NOMO-1 treated with DMSO at 0.1 percent for 48 hours (cell line): ENCODE data around the gene TATDN2.
"Not testable (repeated sequence)": the region's sequence is repeated elsewhere in the genome, so short reads cannot be mapped to it uniquely, and the experiment has no call there.

Experiments used
- DNase-seq: peaks from one replicate; lab custom pipeline; 2025; ENCODE audit not compliant: unreplicated experiment; lab: John Stamatoyannopoulos, UW

TATDN2 gene

DNA sequence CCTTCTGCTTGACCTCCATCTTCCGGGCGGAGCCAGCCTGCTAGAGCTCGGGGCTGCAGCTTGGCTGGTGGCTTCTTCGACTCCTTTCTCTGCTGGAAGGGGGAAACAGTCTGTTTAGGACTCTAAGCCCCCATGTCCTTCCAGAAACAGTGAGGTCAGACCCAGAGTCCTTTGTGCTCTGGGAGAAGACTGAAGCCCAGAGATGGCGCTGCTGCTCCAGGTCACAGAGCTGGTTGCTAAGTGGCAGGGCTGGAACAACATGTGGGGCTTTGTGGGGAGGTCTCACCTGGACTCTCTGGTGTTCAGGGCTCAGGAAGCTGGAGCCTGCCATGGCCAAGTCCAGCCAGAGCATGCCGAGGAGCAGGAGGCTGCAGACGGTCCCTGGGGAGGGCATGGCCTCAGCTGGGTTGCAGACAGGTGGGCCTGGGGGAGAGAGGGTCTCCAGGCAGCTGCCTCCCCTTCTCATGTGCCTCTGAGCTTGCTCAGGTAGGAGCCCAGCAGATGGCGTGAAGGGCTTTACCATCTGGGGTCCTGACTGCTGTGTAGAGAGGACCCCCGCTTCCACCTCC is 41.6 kb downstream of the TATDN2 start:
- DNase-seq: no peak

DNA sequence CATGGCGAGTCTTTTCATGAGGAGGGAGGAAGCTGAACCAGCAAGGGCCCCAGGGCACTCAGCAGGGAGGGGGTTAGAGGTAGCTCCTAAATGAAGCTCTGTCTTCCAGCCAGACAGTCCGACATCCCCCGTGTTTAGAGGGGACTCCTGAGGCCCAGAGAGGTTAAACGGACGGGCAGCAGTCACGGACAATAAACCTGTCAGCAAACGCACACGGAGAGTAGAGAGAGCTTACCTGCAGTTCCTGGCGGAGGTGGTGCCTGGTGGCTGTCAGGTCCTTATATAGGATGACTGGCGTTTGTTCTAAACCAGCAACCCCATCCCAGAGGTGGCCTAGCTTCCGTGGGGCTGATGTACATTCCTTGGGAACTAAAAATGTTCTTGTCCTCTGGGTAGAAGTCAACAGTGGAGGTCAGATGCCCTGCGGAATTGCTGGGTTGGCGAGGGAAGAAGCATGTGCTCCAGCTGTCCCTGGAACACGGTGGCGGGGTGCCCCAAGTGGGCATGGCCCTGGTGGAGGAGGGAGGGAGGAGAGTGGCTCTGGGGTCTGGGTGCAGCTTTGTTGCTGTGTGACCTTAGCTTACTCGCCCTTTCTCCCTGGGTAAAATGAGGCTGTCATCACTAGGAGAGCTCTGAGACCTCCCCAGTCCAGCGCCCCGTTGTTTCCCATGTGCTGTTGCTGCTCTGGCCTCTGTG is 42.4 kb downstream of the TATDN2 start:
- DNase-seq: no peak

DNA sequence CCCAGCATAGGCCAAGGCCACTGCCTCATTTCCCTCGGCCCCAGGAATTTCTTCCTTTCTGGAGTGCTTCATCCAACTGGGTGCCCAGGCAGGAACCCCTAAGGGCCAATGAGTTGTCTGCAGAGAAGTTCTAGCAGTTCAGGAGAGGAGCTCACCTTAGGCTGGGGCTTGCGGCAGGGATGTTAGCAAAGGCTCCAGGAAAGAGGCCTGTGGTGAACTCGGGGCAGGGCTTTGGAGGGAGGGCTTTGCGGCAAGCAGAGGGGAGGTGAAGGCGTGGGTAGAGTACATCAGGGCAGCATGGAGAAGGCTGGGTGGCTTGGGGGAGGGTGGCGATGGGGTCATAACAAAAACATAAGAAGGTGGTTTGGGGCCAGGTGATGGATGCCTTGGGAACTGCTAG is 43.4 kb downstream of the TATDN2 start:
- DNase-seq: no peak

DNA sequence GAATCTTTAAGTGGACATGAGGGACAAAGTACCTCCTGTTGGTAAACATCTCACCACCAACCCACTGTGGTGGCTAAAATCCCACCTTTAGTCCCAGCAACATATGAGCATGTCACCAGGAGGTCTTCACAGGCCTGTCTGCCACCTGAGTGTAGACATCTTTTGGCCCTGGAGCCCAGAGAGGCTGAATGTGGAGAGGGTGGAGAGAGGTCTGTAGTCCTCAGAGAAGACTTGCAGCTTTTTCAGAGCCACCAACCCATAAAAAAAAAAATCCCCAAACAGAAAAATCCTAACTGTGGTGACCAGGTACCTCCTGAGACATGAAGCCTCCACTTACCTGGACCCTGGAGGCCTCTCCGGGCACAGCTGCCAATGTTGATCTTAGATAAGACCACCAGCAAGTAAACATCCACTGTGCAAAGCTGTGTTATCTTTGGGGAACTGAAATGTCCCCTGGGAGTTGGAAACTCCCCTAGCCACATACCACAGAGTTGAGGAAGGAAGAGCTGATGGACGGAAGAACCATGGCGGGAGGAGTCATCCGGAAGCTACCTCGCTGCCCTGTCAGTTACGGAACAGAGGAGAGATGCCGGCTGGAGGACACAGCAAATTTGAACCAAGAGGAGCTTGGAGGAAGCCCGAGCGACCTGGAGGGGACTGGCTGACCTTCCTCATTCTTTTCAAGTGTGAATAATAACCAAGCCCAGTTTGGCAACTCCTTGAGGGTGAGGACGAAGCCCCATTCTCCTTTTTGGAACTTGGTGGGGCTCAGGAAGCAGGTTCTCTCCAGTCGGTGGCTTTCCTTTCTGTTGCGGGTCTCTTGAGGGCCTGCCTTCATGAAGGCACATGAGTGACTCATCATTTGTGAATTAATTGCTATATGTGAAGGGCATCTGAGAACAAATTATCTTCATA is 44.5 kb downstream of the TATDN2 start, which contains the start of gene GHRL:
TSS of gene GHRL (minus strand) at position 443 of the 915 bp plus-strand sequence. CDS start 2,767 bp downstream, outside the sequence.
- peak; percentile 92 for DNase-seq

DNA sequence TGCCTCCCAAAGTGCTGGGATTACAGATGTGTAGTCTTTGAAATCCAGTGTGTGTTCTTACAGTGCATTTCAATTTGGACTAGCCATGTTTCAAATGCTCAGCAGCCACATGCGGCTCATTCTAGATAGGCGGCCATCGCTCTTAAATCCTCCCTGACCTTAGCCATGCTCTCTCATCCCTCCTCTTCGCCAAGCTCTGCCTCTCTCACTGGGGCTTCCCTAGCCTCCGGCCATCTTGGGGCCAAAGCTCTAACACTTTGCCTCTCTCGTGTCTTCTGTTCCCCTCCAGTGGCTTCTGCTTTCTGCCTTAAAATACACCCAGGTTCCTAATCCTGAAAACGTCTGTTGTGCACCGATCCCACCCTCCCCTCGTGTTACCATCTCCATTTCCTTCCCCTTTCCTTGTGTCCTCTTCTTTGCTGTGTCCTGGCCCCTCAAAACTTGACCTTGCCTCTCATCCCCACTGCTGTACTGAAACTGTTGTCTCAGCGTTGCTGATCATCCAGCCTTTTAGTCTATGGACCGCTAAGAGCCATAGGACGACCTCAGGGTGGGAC is 45.8 kb downstream of the TATDN2 start:
- peak; percentile 32 for DNase-seq

DNA sequence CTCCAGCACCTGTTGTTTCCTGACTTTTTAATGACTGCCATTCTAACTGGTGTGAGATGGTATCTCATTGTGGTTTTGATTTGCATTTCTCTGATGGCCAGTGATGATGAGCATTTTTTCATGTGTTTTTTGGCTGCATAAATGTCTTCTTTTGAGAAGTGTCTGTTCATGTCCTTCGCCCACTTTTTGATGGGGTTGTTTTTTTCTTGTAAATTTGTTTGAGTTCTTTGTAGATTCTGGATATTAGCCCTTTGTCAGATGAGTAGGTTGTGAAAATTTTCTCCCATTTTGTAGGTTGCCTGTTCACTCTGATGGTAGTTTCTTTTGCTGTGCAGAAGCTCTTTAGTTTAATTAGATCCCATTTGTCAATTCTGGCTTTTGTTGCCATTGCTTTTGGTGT is 49.8 kb downstream of the TATDN2 start:
- not testable (repeated sequence) for DNase-seq

DNA sequence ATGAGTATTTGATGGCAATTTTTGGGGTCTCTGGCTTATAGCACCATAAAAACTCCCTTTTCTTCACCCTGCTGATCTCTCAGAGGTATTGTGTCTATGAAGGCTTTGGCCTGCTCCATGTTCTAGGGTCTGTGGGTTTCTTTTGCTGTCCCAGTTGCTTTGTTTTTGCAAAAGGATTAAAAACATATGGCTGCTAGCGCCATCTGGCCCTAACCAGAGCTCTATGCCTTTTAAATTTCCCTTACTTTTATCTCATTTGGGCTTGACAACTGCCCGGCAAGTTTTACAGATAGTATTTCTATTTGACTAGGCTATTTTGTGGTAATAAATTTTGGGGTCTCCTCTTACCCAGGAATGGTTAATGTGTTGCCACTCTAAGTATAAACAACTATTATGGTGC is 50.9 kb downstream of the TATDN2 start:
- DNase-seq: no peak

DNA sequence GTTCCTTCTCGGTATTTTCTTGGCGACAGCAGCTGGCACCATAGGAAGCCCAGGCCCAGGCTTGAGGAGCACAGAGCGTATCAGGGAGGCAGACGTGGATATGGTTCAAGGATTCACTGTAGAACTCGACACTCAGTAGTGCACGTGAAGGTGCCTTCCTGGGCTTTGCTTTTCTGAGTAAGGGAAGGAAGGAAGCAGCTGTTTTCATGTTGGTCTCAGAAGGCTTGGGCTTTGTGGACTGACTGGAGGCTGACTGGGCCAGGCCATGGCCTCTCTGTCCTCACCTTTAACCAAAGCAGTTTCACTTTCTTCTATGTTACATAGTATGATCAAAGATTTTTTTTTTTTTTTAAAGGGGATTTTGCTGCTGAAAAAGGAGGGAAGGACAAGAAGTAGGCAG is 51.4 kb downstream of the TATDN2 start:
- DNase-seq: no peak

DNA sequence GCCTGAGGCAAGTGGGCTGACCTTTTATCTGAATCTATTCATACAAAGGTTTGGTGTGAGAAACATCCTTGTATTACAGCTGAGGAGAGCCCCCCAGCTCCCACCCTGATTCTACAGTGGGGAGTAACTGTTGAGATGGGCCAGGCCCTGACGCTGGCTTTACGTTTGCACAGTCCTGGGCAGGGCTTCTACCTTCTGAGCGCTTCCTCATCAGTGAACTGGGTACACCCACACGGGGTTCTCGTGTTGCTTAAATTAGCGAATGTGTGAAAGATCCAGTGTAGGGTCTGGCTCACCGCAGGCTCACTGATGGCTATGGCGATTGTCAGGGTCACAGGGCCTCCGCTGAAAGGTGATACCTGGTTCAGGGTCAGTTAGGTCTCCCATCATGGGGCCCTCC is 51.8 kb downstream of the TATDN2 start:
- DNase-seq: no peak

DNA sequence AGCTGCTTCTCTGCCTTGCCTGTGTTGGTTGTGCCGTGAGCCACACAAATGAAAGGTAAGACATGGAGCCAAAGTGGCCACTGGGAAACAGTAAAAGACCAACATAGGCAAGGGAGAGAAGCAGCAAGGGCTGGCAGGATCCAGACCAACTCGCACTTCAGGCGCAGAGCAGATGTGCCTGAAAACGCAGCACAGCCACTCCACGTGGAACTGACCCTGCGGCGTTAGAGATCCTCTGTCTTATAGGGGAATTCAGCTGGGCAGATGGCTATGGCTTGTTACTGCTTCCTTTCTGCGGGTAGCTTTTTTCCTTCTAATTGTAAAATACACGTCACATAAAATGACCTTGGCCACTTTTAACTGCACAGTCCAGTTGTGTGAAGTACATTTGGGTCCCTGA is 54.8 kb downstream of the TATDN2 start:
- DNase-seq: no peak

DNA sequence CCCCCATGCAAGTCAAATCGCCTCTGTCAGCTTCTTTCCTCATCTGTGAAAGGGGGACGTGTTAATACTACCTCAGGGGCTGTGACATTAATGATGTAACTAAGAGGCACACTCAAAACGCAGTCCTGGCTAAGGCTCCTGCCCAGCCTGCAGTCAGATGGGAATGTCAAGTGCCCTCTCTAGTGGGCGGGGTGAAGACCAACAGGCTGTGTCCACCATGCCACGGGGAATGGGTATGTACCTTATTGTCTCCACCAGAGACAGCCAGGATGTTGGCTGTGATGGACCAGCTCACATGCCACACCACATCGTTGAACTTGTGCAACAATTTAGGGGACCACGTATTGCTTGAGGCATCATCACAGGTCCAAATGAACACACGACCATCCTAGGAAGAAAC is 55.5 kb downstream of the TATDN2 start:
- no peak for DNase-seq

DNA sequence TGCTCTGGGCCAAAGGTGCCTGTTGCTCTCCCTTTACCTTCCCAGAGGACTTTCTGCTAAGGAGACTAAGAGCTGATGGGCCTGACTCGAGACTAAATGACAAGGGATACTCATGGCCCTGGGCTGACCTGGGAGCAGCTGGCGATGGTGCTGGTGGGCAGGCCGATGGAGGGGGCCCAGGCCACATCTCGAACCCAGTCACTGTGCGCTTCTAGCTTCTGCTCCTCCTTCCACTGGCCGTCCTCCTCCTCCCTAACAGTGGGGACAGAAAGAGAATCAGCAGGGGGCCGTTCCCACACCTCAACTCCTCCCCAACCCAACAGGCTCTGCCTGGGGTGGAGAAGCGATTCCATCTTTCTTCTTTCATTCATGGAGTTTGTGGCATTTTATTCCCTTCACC is 56.6 kb downstream of the TATDN2 start:
- DNase-seq: no peak

DNA sequence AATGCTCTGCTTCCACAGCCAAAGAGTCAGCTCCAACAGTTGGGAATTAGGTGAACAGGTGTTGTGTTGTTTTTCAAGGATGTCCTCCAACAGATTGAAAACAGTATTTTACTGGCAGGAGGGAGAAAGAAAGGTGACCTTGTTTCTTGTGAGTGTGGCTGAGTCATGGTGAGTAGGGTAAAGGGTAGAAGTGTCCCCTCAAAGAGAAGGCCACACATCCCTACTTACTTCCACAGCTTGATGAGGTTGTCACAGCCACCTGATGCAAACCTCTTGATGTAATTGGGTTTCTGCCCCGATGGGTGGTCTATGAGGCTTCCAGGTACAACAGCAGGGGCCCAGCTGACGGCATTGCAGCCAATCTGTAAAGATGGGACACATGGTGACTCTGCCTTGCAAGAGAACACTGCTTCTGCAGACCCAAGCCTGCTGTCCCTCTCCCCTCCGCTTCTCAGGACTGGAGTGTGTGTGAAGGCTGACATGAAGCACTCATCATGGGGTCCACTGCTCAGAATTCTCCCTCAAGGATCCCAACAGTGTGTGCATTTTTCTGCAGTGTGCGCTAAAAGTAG is 57.2 kb downstream of the TATDN2 start:
- no peak for DNase-seq

DNA sequence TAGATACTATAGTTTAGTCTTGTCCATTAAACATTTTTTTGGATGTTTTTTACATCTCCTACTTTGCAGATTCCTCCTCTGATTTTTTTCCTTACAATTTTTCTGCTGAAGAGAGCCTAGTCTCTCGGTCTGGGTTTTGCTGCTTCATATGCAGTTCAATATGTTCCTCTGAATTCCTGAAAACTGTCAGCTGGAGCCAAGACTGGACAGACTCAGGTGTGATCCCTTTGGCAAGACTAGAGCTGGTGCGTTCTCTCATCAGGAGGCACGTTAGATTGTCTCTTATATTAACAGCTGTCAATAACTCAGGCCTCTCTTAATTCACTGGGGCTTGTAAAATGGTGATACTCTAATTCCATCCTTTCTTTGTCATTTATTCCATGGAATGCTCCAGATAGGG is 57.9 kb downstream of the TATDN2 start:
- no peak for DNase-seq

DNA sequence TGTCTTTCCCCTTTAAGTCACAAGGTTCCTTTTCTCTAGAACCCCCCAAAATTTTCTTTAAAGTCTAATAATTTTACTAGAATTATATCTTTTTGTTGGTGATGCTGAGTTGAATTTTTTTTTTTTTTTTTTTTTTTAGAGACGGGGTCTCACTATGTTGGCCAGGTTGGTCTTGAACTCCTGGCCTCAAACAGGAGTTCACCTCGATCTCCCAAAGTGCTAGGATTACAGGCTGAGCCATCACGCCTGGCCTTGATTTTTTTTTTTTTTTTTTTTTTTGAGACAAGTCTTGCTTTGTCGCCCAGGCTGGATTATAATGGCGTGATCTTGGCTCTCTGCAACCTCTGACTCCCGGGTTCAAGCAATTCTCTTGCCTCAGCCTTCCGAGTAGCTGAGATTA is 60.4 kb downstream of the TATDN2 start:
- DNase-seq: no peak

DNA sequence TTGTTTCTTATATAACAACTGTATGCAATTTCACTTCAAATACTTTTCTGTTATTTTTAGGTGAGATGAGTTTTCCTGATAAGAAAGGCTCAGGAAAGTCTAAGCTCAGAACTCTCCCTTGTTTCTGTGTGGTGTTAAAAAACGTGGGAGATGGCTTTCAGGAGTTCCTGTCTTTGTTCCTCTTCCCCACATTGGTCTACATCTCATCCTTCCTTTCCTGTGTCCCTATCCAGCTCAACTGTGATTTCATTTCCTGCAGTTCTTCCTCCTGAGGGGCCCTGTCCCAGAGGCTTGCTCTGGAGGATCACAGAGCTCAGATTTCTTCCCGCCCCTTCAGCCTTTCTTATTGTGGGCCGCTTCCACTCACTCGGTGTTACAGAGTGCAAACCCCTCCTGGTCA is 61.5 kb downstream of the TATDN2 start:
- DNase-seq: no peak

DNA sequence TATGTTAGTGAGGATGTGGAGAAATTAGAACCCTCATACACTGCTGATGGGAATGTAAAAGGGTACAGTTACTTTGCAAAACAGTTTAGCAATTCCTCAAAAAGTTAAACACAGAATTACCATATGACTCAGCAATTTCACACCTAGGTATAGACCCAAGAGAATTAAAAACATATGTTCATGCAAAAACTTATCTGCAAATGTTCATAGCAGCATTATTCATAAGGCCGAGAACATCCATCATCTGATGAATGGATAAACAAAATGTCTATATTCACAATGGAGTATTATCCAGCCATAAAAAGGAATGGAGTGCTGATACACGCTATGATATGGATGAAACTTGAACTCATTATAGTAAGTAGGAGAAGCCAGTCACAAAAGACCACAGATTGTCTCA is 62.3 kb downstream of the TATDN2 start:
- DNase-seq: no peak

DNA sequence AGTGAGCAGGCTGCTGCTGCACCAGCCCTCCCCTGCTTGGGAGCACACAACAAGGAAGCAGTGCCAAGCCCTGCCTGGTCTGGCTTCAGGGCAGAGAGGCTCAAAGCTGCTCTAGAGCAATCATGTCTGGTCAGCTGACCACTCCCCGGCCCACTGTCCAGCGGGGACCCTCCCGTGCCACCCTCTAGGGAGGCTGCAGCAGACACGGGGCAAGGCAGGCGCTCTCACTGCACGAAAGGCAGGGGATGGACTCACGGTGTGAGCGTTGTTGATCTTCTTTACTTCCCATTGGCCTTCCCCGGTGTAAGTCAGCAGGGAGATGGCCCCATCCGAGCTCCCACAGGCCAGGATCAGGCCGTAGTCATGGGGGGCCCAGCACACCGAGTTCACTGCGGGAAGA is 63.5 kb downstream of the TATDN2 start:
- DNase-seq: no peak

DNA sequence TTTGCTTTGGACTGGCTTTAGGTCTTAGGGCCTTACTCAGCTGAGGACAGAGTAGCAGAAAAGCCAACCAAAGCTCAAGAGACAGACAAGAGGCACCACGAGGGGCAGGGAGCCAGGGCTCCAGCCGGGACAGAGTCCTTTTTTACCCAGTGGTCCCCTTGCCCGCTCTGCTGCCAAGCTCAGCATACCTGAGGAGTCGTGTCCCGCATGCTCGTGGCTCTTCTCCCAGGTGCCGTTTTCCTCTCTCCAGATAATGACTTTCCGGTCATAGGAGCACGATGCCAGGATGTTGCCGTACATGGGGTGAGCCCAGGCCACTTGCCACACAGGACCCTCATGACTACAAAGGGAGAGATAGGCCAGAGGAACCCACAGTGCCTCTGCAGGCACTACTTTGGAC is 64.1 kb downstream of the TATDN2 start:
- DNase-seq: no peak

DNA sequence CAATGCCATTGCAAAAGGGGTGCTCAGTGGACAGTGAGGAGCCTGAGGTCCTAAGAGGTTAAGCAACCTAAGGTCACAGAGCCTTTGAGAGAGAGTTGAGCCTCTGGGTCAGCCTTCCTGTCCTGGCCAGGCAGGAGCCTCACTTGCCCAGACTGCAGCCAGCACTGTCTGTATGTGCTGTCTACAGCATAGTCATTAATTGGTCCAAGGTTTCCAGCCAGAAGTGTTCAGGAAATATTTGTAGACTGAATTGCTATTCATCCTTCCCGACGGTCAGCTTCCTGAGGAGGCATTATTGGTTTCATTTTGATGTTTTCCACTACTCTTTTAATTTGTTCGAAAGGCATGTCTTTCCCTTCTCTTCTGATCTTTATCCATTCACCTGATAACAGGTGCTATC is 64.6 kb downstream of the TATDN2 start:
- DNase-seq: no peak

DNA sequence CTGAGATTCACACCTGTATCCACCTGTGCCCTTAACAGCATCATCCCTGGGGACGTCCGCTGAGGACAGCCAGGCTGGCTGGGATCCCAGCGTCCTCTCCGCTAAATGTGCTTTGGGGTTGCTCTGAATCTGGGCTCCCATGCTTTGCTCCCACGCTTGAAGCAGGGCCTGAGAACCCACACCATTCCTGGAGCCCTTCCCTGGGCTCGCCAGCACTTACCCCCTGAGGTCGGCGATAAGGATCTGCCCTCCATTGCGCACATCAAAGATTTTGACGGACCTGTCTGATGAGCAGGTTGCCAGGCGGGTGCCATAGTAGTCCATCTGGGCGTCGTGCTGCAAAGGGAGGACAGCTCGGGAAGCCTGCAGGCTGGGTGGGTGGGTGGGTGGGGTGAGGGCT is 66.8 kb downstream of the TATDN2 start:
- DNase-seq: no peak
